Measurements from ENCODE around the gene TDRD9.

The TDRD9 gene

DNA sequence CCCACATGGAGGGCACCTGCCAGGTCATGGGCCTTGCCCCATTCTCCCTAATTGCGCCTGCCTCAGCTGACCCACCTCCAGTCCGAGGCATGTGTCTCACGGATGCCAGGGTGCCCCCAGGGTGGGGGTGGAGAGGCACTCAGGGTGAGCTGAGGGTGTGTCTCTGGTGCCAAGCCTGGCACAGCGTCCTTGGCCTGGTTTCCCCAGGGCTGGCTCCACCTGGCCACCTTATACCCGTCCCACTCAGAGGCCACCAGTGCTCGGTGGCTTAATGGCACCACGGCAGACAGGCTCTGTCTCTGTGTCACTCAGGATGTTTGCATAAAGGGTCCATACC lies 33.6 kb upstream of the TDRD9 start:
- H3K36me3 ChIP-seq (replicated peaks; ENCODE audit: insufficient read depth, low read length), result no peaks in the 10 kb centered on the region
- no peak overlapping the region for H3K4me3 ChIP-seq (ENCODE audit: low read length)
- H3K27ac ChIP-seq (ENCODE audit: low read length), result no peak overlapping the region
- TF ChIP-seq, protein P1, sequence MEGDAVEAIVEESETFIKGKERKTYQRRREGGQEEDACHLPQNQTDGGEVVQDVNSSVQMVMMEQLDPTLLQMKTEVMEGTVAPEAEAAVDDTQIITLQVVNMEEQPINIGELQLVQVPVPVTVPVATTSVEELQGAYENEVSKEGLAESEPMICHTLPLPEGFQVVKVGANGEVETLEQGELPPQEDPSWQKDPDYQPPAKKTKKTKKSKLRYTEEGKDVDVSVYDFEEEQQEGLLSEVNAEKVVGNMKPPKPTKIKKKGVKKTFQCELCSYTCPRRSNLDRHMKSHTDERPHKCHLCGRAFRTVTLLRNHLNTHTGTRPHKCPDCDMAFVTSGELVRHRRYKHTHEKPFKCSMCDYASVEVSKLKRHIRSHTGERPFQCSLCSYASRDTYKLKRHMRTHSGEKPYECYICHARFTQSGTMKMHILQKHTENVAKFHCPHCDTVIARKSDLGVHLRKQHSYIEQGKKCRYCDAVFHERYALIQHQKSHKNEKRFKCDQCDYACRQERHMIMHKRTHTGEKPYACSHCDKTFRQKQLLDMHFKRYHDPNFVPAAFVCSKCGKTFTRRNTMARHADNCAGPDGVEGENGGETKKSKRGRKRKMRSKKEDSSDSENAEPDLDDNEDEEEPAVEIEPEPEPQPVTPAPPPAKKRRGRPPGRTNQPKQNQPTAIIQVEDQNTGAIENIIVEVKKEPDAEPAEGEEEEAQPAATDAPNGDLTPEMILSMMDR (IDR thresholded peaks at IDR 0.05; ENCODE audit: low read length), result no peak
- no peaks in the 10 kb centered on the region for H3K9me2 ChIP-seq (replicated peaks; ENCODE audit: insufficient read depth, low read length)
- H3F3A ChIP-seq (ENCODE audit: insufficient read depth, low read length), result no peaks in the 10 kb centered on the region
- H3K27me3 ChIP-seq (replicated peaks; ENCODE audit: insufficient read depth, low read length), result no peaks in the 10 kb centered on the region
- no peaks in the 10 kb centered on the region for H3K4me1 ChIP-seq (ENCODE audit: low read length)
- no peaks in the 10 kb centered on the region for H3K9me3 ChIP-seq (replicated peaks; ENCODE audit: insufficient read depth, low read length)
- H3K9ac ChIP-seq (ENCODE audit: low read length), result no peak overlapping the region
- H3K4me2 ChIP-seq (ENCODE audit: low read depth, low read length), result no peak overlapping the region
- no peak overlapping the region for H2AFZ ChIP-seq (ENCODE audit: low read length)
- no peaks in the 10 kb centered on the region for H4K20me1 ChIP-seq (ENCODE audit: insufficient read depth, low read length)
- DNase-seq, result no peak
- H3K79me2 ChIP-seq (ENCODE audit: low read length), result no peaks in the 10 kb centered on the region

DNA sequence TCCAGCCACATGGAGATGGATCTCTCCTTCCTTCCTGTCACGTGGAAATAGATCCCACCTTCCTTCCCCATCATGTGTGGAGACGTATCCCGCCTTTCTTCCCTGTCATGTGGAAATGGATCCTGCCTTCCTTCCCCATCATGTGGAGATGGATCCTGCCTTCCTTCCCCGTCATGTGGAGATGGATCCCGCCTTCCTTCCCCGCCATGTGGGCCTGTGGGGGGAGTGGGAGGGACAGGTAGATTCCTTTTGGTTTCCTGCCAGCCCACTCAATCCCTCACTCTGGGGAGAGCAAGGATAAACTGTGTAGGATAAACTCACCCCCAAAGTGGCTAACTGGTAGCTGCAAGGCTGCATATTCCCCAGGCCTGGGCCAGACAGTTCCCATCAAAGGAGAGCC lies 31.7 kb upstream of the TDRD9 start:
- Histone ChIP-seq H3K9me2 (replicated peaks; ENCODE audit: insufficient read depth, low read length) (no peaks in the 10 kb centered on the region), H3K27ac (ENCODE audit: low read length) (no peak overlapping the region), H3K9me3 (replicated peaks; ENCODE audit: insufficient read depth, low read length) (no peaks in the 10 kb centered on the region), H3K9ac (ENCODE audit: low read length) (no peak overlapping the region), H4K20me1 (ENCODE audit: insufficient read depth, low read length) (no peaks in the 10 kb centered on the region), H3K79me2 (ENCODE audit: low read length) (no peaks in the 10 kb centered on the region), H2AFZ (ENCODE audit: low read length) (no peak overlapping the region), H3K4me2 (ENCODE audit: low read depth, low read length) (no peak overlapping the region), H3K4me3 (ENCODE audit: low read length) (no peak overlapping the region), H3F3A (ENCODE audit: insufficient read depth, low read length) (no peaks in the 10 kb centered on the region), H3K36me3 (replicated peaks; ENCODE audit: insufficient read depth, low read length) (no peaks in the 10 kb centered on the region), H3K4me1 (ENCODE audit: low read length) (no peaks in the 10 kb centered on the region), H3K27me3 (replicated peaks; ENCODE audit: insufficient read depth, low read length) (no peaks in the 10 kb centered on the region)
- no peak for TF ChIP-seq EZH2 (optimal IDR thresholded peaks at IDR 0.05; ENCODE audit: low read depth, low read length)
- TF ChIP-seq EZH2phosphoT487 (IDR thresholded peaks at IDR 0.05; ENCODE audit: low read length), result no peak
- TF ChIP-seq, protein P1 (IDR thresholded peaks at IDR 0.05; ENCODE audit: low read length), result no peak
- no peak for DNase-seq

DNA sequence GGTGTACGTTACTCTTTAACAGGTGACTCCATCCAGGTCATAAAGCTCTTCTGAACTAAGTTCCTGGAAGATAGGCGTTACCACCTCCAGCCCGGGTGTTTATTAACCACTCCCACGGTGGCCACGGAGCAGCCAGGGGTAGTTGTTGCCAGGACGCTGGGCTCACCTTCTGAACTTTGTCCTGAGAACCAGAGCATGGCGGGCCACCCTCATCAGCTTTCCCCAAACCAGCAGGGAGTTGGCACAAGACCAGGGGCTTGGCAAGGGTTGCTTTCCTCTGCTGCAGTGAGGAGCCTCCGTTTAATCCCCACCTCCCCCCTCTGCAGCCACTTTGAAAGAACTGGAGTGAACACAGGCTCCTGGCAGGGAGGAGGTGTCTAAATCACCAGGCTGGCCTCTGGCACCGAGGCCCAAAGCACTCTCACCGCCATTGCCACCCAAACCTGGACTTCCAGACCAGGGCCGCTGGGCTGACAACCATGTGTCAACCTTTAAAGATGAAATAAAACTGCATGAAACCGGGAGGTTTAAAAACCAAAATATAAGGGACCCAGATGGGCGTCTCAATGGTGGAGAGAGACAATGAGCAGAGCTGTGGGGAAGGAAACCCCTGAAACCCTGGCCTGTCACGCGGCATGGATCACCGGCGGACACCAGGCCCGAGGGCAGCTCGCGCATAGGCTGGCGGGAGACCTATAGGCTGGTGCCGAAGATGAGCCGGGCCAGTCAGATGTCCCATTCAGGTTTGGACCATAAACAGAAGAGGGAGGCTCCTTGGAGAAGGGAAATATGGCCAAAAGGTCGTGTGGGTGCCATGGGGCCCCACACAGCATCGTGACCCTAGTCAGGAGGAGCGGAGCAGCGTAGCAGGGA lies 30.9 kb upstream of the TDRD9 start:
- Histone ChIP-seq H3K9me3 (replicated peaks; ENCODE audit: insufficient read depth, low read length) (no peaks in the 10 kb centered on the region), H3K79me2 (ENCODE audit: low read length) (no peaks in the 10 kb centered on the region), H3K4me1 (ENCODE audit: low read length) (no peaks in the 10 kb centered on the region), H3K4me2 (ENCODE audit: low read depth, low read length) (no peak overlapping the region), H3K36me3 (replicated peaks; ENCODE audit: insufficient read depth, low read length) (no peaks in the 10 kb centered on the region), H3F3A (ENCODE audit: insufficient read depth, low read length) (no peaks in the 10 kb centered on the region), H3K27me3 (replicated peaks; ENCODE audit: insufficient read depth, low read length) (no peaks in the 10 kb centered on the region), H3K27ac (ENCODE audit: low read length) (no peak overlapping the region), H2AFZ (ENCODE audit: low read length) (no peak overlapping the region), H3K4me3 (ENCODE audit: low read length) (no peak overlapping the region), H3K9ac (ENCODE audit: low read length) (no peak overlapping the region), H4K20me1 (ENCODE audit: insufficient read depth, low read length) (no peaks in the 10 kb centered on the region), H3K9me2 (replicated peaks; ENCODE audit: insufficient read depth, low read length) (no peaks in the 10 kb centered on the region)
- TF ChIP-seq, protein P1 (IDR thresholded peaks at IDR 0.05; ENCODE audit: low read length), result no peak
- TF ChIP-seq EZH2 (optimal IDR thresholded peaks at IDR 0.05; ENCODE audit: low read depth, low read length) (no peak), EZH2phosphoT487 (IDR thresholded peaks at IDR 0.05; ENCODE audit: low read length) (no peak)
- DNase-seq, result no peak

Measured in MM.1S (cell line).